ENCODE results near the gene BCAS3. TPM values are rescaled to one million over a fixed set of nuclear protein-coding genes. Genes with fewer than 3 reads are reported as not detected.
A peak's percentile ranks its signal among the peaks of the same experiment; 100 is the strongest.
"Not testable (repeated sequence)": the region's sequence is repeated elsewhere in the genome, so short reads cannot be mapped to it uniquely, and the experiment has no call there.

BCAS3 gene
- total RNA-seq, 2 donors from 2014 or later, result 28.0 to 33.4 TPM

DNA sequence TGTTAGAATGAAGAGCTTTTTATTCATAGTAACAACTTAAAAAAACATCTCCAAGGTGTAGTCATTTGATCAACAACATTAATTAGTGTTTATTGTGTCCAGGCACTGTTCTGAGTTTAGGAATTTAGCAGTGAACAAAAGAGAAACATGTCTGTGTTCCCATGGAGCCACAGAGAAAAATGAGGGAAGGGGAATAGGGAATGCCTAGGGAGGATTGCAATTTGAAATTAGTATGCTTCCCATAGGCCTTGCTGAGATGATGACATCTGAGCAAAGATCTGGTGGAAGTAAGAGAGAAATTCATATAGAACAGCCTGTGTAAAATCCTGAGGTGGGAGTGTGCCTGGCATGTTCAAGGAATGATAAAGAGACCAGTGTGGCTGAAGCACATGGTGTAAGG lies 318.0 kb downstream of the BCAS3 start:
- H3K9me3 Mint-ChIP-seq, result no peaks in the 10 kb centered on the region
- H3K36me3 Mint-ChIP-seq (ENCODE audit: insufficient read depth in 2 of 2), result no peaks in the 10 kb centered on the region
- DNase-seq (no peak), ATAC-seq (replicated peaks in 1 of 2) (no peak)
- H3K27ac Mint-ChIP-seq, result no peak overlapping the region
- H3K27me3 Mint-ChIP-seq (ENCODE audit: low read depth), result no peaks in the 10 kb centered on the region
- no peak overlapping the region for H3K4me3 Mint-ChIP-seq
- H3K4me1 Mint-ChIP-seq (ENCODE audit: low read depth), result no peaks in the 10 kb centered on the region

DNA sequence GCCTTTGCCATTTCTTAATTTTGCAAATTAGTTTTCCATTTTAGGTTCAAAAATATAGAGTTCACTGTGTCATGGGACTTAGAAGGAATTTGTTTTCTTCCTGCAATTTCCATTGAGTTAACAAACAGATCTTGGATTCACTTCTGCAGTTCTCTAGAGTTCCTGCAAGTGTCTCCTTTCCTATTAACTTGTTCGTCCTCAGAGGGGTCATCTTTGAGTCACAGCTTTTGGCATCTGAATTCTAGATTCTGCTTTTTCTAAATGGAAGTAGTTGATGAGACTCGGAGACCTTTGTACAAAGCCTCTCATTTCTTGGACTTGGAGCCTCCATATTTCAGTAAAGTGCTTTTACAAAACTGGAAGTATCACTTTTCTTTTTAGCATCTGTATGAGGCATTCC lies 323.3 kb downstream of the BCAS3 start:
- no peak for DNase-seq
- Mint-ChIP-seq H3K27ac (no peak overlapping the region), H3K4me3 (no peak overlapping the region), H3K36me3 (ENCODE audit: insufficient read depth in 2 of 2) (no peaks in the 10 kb centered on the region), H3K9me3 (no peaks in the 10 kb centered on the region), H3K27me3 (ENCODE audit: low read depth) (no peaks in the 10 kb centered on the region), H3K4me1 (ENCODE audit: low read depth) (no peaks in the 10 kb centered on the region)
- no peak for ATAC-seq (replicated peaks in 1 of 2)

DNA sequence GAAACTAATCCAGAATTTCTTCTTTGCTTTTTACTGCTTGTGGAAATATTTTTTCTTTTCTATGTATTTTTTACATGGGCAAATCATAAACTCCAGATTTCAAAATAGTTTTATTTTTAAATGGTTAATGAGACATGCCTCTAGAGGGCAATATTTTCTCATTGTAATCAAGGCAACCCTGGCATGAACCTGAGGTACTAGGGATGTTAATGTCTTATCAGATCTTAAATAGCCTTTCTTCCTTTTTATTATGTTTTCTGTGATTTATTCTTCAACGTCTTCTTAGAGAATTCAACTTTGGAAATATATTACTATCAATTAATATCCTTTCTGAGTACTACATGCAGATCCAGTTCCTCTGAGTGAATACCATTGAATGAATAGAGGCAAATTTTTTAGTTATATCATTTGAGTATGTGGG lies 324.7 kb downstream of the BCAS3 start:
- Mint-ChIP-seq H3K9me3 (no peaks in the 10 kb centered on the region), H3K27me3 (ENCODE audit: low read depth) (no peaks in the 10 kb centered on the region), H3K4me3 (no peak overlapping the region), H3K36me3 (ENCODE audit: insufficient read depth in 2 of 2) (no peaks in the 10 kb centered on the region), H3K27ac (peak overlapping the region; percentile 81), H3K4me1 (ENCODE audit: low read depth) (no peaks in the 10 kb centered on the region)
- DNase-seq (no peak), ATAC-seq (replicated peaks in 1 of 2) (no peak)

DNA sequence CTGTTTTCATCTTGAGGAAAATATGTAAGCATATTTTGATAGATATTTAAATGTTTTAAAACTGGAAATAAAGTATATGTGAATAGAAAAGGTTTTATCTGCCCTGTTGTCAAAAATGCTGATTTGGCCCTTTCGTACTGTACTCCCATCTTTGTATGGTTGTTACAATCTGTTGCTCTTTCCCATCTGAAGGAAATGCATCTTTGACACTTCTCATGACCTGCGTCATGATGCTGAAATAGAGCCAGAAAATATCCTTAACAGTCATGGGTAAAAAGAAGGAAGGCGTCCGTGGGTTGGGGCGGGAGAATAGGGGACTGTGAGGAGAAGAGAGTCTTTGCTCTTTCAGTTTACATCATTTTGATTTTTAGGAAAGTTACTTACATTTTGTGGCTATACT lies 327.7 kb downstream of the BCAS3 start:
- no peaks in the 10 kb centered on the region for H3K36me3 Mint-ChIP-seq (ENCODE audit: insufficient read depth in 2 of 2)
- ATAC-seq (replicated peaks in 1 of 2) (no peak), DNase-seq (no peak)
- H3K9me3 Mint-ChIP-seq, result no peaks in the 10 kb centered on the region
- H3K4me3 Mint-ChIP-seq, result no peak overlapping the region
- H3K4me1 Mint-ChIP-seq (ENCODE audit: low read depth), result no peaks in the 10 kb centered on the region
- no peaks in the 10 kb centered on the region for H3K27me3 Mint-ChIP-seq (ENCODE audit: low read depth)
- H3K27ac Mint-ChIP-seq, result no peak overlapping the region

DNA sequence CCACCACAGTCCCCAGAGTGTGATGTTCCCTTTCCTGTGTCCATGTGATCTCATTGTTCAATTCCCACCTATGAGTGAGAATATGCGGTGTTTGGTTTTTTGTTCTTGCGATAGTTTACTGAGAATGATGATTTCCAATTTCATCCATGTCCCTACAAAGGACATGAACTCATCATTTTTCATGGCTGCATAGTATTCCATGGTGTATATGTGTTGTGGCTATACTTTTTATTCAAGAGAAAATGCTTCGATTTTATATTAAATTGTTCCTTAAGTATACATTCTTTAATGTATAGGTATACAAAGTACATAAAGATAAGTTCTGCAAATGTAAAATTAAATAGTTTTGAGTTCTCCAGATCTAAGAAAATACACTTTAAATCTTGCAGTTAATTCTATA lies 328.3 kb downstream of the BCAS3 start:
- ATAC-seq (replicated peaks in 1 of 2); DNase-seq; H3K4me3 Mint-ChIP-seq; H3K9me3 Mint-ChIP-seq; H3K4me1 Mint-ChIP-seq (ENCODE audit: low read depth); H3K36me3 Mint-ChIP-seq (ENCODE audit: insufficient read depth in 2 of 2); H3K27ac Mint-ChIP-seq; H3K27me3 Mint-ChIP-seq (ENCODE audit: low read depth): not testable (repeated sequence)

DNA sequence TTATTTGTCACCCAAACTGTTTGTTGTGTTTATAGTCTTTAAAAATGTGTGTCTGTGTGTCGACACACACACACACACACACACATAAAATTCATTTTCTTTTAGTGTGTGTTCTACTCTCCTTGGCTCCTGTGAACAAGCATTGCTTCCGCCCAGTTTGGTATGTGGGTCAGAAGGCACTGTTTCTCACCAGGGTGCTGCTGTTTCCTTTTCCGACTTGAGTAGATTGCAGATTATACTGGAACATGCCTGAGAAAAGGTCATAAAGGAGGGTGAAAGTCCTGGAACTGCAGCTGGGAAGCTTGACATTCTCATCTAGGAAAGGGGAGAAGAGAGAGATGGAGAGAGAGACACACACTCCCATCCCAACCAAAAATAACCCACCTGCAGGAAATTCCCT lies 330.3 kb downstream of the BCAS3 start:
- no peak for DNase-seq
- Mint-ChIP-seq H3K27ac (no peak overlapping the region), H3K9me3 (no peaks in the 10 kb centered on the region), H3K4me1 (ENCODE audit: low read depth) (no peaks in the 10 kb centered on the region), H3K4me3 (no peak overlapping the region), H3K36me3 (ENCODE audit: insufficient read depth in 2 of 2) (no peaks in the 10 kb centered on the region), H3K27me3 (ENCODE audit: low read depth) (no peaks in the 10 kb centered on the region)
- ATAC-seq (replicated peaks in 1 of 2), result no peak

DNA sequence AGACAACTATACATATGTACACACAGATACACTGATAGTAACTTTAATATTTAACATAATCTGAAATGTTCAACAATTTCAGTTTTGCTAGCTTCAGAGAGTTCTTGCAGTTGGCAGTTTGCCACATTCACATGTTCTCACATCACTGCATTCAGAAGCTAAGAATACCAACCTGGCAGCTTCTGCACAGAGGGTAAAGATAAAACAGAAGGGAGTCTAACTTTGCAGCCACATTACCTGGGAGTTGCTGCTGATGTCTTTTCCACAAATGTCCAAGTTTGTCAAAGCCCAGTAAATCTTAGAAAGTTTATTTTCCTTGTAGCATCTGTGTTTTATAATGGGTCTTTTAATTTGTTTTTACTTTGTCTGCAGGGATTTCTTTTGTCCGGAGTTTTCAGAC lies 332.0 kb downstream of the BCAS3 start:
- Mint-ChIP-seq H3K27me3 (ENCODE audit: low read depth) (no peaks in the 10 kb centered on the region), H3K4me3 (no peak overlapping the region), H3K9me3 (no peaks in the 10 kb centered on the region), H3K27ac (no peak overlapping the region), H3K36me3 (ENCODE audit: insufficient read depth in 2 of 2) (no peaks in the 10 kb centered on the region), H3K4me1 (ENCODE audit: low read depth) (no peaks in the 10 kb centered on the region)
- ATAC-seq (replicated peaks in 1 of 2) (no peak), DNase-seq (no peak)

DNA sequence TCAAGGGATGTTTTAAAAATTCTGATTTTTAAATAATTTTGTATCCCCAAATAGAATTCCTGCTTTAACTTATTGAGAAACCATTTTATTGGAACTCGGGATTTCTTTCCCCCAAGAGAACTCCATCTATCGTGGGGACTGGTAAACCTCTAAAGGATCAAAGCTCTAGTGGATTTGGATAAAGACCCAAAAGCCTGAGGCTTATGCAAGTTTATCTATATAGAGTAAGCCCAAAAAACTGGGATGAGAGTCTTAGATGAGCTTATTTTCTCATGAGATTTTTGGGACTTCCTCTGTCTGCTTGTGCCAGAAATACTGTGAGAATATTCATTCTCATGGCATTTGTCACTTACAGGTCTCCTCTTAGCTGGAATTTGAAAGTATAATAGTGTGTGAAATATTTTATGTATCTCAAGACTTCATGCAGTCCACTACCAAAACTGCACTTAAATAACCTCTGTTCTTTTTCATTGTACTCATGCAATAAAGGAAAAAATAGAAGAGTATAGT lies 333.1 kb downstream of the BCAS3 start:
- Mint-ChIP-seq H3K9me3 (no peaks in the 10 kb centered on the region), H3K4me1 (ENCODE audit: low read depth) (no peaks in the 10 kb centered on the region), H3K27me3 (ENCODE audit: low read depth) (no peaks in the 10 kb centered on the region)

DNA sequence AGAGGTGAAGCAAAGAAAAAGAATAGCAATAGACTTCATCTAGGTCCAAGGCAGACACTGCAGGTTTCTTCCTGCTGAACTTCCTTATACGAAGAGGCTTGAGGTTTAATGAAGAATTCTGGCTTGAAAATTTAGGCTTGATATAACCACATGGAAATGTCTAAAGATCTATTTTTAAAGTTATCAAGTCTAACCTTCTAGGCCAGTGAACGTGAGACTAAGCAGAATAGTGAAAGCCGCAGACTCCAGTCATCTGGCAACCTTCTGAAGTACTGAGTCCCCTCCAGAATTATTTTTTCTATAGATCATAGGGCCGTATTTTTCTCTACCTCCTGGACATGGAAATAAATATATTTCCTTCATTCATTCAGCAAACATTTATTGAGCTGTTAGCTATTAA lies 333.6 kb downstream of the BCAS3 start:
- H3K36me3 Mint-ChIP-seq (ENCODE audit: insufficient read depth in 2 of 2), result no peaks in the 10 kb centered on the region
- H3K4me3 Mint-ChIP-seq, result no peak overlapping the region
- ATAC-seq (replicated peaks in 1 of 2), result no peak
- H3K4me1 Mint-ChIP-seq (ENCODE audit: low read depth), result no peaks in the 10 kb centered on the region
- no peaks in the 10 kb centered on the region for H3K27me3 Mint-ChIP-seq (ENCODE audit: low read depth)
- H3K9me3 Mint-ChIP-seq, result no peaks in the 10 kb centered on the region
- DNase-seq, result no peak
- no peak overlapping the region for H3K27ac Mint-ChIP-seq

More for the DNA sequence above, 333.1 kb downstream of the BCAS3 start:
- no peak for DNase-seq
- Mint-ChIP-seq H3K4me3 (no peak overlapping the region), H3K27ac (no peak overlapping the region), H3K36me3 (ENCODE audit: insufficient read depth in 2 of 2) (no peaks in the 10 kb centered on the region)
- ATAC-seq (replicated peaks in 1 of 2), result no peak

DNA sequence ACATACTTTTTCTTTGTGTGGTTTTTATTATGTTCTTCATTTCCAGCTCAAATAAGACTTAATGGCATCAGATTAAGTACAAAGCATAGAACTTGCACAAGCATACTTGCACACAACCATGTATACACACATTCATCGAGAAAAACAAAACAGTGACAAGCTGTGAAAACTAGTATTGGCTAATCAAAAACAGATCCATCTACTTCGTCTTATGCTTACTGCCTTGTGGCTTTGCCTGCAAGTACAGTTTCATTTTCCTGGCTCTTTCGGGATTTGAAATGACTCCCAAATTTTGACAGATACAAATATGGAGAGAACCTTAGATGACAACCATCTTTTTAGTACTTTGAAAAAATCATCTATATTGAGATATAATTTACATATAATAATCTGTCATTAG lies 338.3 kb downstream of the BCAS3 start:
- ATAC-seq (replicated peaks in 1 of 2), result no peak
- Mint-ChIP-seq H3K36me3 (ENCODE audit: insufficient read depth in 2 of 2) (no peaks in the 10 kb centered on the region), H3K27me3 (ENCODE audit: low read depth) (no peaks in the 10 kb centered on the region), H3K9me3 (no peaks in the 10 kb centered on the region), H3K4me1 (ENCODE audit: low read depth) (peaks cover 14% of the 10 kb centered on the region), H3K4me3 (no peak overlapping the region), H3K27ac (no peak overlapping the region)
- DNase-seq, result no peak

DNA sequence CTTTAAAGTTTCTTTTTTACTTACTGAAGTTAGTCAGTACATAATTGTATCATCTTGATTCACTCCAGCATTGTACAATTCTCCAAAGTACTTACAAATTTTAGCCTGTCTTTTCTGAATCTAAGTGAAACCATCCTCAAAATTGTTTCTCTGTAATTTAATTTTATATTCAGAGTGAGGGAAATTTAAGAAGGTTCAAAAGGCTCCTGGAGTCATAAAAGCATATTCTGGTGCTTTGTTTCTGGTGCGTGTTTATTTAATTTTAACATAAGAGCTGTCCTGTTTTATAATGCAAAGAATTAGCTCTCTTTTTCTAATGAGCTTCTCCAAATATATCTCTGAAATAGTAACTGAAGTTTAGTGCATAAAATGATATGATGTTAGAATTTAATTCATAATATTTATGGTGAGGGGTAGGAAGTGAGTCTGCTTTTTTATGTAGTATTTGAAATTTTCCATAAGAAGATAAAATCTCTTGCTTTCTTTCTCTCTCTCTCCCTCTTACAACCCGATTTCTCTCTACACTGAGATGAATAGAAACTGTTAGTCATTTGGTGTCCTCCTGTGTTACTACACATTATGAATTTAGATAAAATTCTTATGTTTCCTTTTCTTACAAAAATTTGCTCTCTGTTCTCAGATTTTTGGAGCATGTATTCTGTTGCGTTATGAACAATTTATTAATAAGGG lies 339.8 kb downstream of the BCAS3 start:
- Mint-ChIP-seq H3K27ac (peak overlapping the region; percentile 28), H3K4me3 (no peak overlapping the region), H3K9me3 (no peaks in the 10 kb centered on the region), H3K27me3 (ENCODE audit: low read depth) (no peaks in the 10 kb centered on the region), H3K36me3 (ENCODE audit: insufficient read depth in 2 of 2) (no peaks in the 10 kb centered on the region), H3K4me1 (ENCODE audit: low read depth) (peaks cover 14% of the 10 kb centered on the region)
- ATAC-seq (replicated peaks in 1 of 2), result no peak
- no peak for DNase-seq

DNA sequence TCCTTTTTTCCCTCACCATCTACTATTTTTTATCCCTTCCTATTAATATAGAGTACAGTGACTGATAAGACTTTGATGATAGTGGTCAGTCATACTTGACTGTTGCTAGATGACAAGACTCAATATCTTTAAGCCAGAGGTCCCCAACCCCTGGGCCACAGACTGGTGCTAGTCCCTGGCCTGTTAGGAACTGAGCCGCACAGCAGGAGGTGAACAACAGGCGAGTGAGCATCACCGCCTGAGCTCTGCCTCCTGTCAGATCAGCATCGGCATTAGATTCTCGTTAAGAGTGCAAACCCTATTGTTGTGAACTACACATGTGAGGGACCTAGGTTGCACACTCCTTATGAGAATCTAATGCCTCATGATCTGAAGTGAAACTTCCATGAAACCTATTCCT lies 341.3 kb downstream of the BCAS3 start:
- no peak for ATAC-seq (replicated peaks in 1 of 2)
- Mint-ChIP-seq H3K27ac (no peak overlapping the region), H3K36me3 (ENCODE audit: insufficient read depth in 2 of 2) (no peaks in the 10 kb centered on the region), H3K9me3 (no peaks in the 10 kb centered on the region), H3K4me1 (ENCODE audit: low read depth) (peaks cover 14% of the 10 kb centered on the region), H3K4me3 (no peak overlapping the region), H3K27me3 (ENCODE audit: low read depth) (no peaks in the 10 kb centered on the region)
- DNase-seq, result no peak

DNA sequence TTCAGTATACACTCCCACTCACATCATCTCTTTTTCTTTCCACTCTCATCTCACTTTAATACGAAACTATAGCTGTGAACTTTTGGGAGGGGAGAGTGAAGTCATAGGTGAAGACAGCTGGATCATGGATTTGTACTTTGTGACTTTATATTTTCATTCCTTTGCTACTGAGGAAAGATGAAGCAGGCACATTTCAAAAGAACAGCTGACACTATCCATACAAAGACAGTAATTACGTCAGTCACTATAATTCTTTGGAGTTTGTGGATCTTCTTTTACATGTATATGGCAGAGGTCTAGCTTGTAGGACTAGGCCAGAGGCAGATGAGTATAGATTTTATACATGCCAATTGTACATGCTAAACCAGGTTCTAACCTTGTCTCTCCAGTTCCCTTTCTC lies 346.3 kb downstream of the BCAS3 start:
- H3K4me3 Mint-ChIP-seq, result no peak overlapping the region
- H3K27me3 Mint-ChIP-seq (ENCODE audit: low read depth), result no peaks in the 10 kb centered on the region
- no peaks in the 10 kb centered on the region for H3K9me3 Mint-ChIP-seq
- no peak overlapping the region for H3K27ac Mint-ChIP-seq
- ATAC-seq (replicated peaks in 1 of 2) (no peak), DNase-seq (no peak)
- H3K36me3 Mint-ChIP-seq (ENCODE audit: insufficient read depth in 2 of 2), result no peaks in the 10 kb centered on the region
- H3K4me1 Mint-ChIP-seq (ENCODE audit: low read depth), result peaks cover 10% of the 10 kb centered on the region

DNA sequence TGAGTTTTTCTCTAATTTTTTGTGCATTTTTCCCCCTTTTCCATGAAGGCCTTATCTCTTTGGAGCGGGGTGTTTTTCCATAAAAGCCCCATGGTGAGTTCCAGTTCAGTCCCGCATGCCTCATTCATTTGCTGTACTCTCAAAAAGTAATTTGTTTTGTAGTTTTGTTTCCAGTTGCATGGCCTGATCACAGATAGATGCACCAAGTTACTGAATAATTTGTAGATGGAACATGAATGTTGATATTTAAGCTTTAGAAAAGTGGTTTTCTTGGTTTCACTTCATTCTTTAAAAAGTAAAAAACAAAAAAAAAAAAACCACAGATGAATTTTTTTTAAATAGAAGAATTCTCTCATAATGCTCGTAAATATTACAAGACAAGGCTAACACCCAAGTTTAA lies 349.2 kb downstream of the BCAS3 start:
- ATAC-seq (replicated peaks in 1 of 2), result no peak
- H3K36me3 Mint-ChIP-seq (ENCODE audit: insufficient read depth in 2 of 2), result no peaks in the 10 kb centered on the region
- peaks cover 12% of the 10 kb centered on the region for H3K4me1 Mint-ChIP-seq (ENCODE audit: low read depth)
- H3K4me3 Mint-ChIP-seq, result no peak overlapping the region
- no peak for DNase-seq
- no peaks in the 10 kb centered on the region for H3K9me3 Mint-ChIP-seq
- H3K27me3 Mint-ChIP-seq (ENCODE audit: low read depth), result no peaks in the 10 kb centered on the region
- no peak overlapping the region for H3K27ac Mint-ChIP-seq

Data from activated T-cell treated with anti-CD3 and anti-CD28 coated beads, Interleukin-2, amount 50 U/mL, for 72 hours (primary cell).